Loucy (cell line): ENCODE results near the gene TMEM106A.

ENCODE experiments used
- H2AFZ ChIP-seq: fragments of 200-600 bp; sonication (generic); 2 replicates; pipeline ENCODE4 v1.6.0; 2016; ENCODE audit warnings: antibody characterized with exemption, mild to moderate bottlenecking, low read length, moderate library complexity
- H3F3A ChIP-seq: fragments of 200-600 bp; 2 replicates; pipeline ENCODE4 v1.6.0; 2016; ENCODE audit warnings: antibody characterized with exemption, low read depth, mild to moderate bottlenecking
- H3K27me3 ChIP-seq: fragments of 200-600 bp; sonication (generic); 2 replicates; pipeline ENCODE4 v1.6.1; 2014; ENCODE audit warnings: low read length, mild to moderate bottlenecking; ENCODE audit not compliant: insufficient read depth, poor library complexity, severe bottlenecking
- H3K36me3 ChIP-seq: fragments of 200-600 bp; sonication (generic); 2 replicates; pipeline ENCODE4 v1.6.1; 2016; ENCODE audit warnings: low read length; ENCODE audit not compliant: insufficient read depth
- H3K4me1 ChIP-seq: fragments of 200-600 bp; sonication (generic); 2 replicates; pipeline ENCODE4 v1.5.1; 2014; ENCODE audit warnings: low read length, mild to moderate bottlenecking; ENCODE audit not compliant: insufficient read depth, poor library complexity, severe bottlenecking
- H3K4me2 ChIP-seq: fragments of 200-600 bp; sonication (generic); 2 replicates; pipeline ENCODE4 v1.6.0; 2014; ENCODE audit warnings: antibody characterized with exemption, low read length, low read depth, mild to moderate bottlenecking; ENCODE audit not compliant: poor library complexity, severe bottlenecking
- H3K4me3 ChIP-seq: fragments of 200-600 bp; sonication (generic); 2 replicates; pipeline ENCODE4 v1.5.1; 2014; ENCODE audit warnings: low read length, mild to moderate bottlenecking, mixed read lengths; ENCODE audit not compliant: poor library complexity, severe bottlenecking
- H3K79me2 ChIP-seq: fragments of 200-600 bp; sonication (generic); 2 replicates; pipeline ENCODE4 v1.6.1; 2014; ENCODE audit warnings: low read length; ENCODE audit not compliant: insufficient read depth
- H3K9ac ChIP-seq: fragments of 200-600 bp; sonication (generic); 2 replicates; pipeline ENCODE4 v1.6.0; 2014; ENCODE audit warnings: mild to moderate bottlenecking, low read depth, low read length, moderate library complexity; ENCODE audit not compliant: poor library complexity, severe bottlenecking
- H3K9me2 ChIP-seq: fragments of 200-600 bp; sonication (generic); replicated peaks from 2 replicates; pipeline ENCODE4 v1.6.1; 2016; ENCODE audit warnings: low read depth, low read length, mixed read lengths
- H3K9me3 ChIP-seq: fragments of 200-600 bp; sonication (generic); 2 replicates; pipeline ENCODE4 v1.6.1; 2014; ENCODE audit warnings: mild to moderate bottlenecking, antibody characterized with exemption, low read length, low read depth; ENCODE audit not compliant: insufficient read depth
- H4K20me1 ChIP-seq: fragments of 200-600 bp; sonication (generic); 2 replicates; pipeline ENCODE4 v1.6.0; 2014; ENCODE audit warnings: antibody characterized with exemption, low read length, mild to moderate bottlenecking; ENCODE audit not compliant: insufficient read depth, poor library complexity, severe bottlenecking
- EZH2phosphoT487 ChIP-seq: fragments of 200-600 bp; IDR thresholded peaks from 2 replicates; pipeline ENCODE4 v1.6.1; 2018; ENCODE audit warnings: antibody characterized with exemption, mild to moderate bottlenecking, moderate library complexity, borderline replicate concordance
- TF ChIP-seq, protein P1 (sequence below): fragments of 200-600 bp; sonication (generic); conservative IDR thresholded peaks from 2 replicates; pipeline ENCODE4 v1.5.1; 2014; ENCODE audit warnings: mild to moderate bottlenecking, antibody characterized with exemption, low read length

TMEM106A gene

DNA sequence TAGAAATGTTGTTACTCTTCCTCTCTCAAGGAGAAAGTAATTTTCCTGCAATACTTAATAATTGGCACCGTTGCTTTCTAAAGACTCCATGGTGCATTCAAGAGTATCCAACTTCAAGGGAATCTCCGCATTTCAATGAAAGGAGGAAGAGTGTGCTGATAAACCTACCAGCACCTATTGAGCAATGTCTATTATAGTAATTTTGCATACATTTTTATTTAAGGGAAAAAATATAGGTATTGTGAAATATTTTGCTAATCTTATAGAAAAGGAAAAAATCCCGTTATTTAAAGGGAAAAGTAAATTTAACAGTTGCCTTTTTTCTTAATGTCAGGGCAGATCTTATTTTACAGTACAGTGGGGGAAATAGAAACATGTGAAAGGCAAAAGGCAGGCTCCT is 1.1 kb upstream of the TMEM106A start:
- TF ChIP-seq EZH2phosphoT487: no peak
- TF ChIP-seq, protein P1, sequence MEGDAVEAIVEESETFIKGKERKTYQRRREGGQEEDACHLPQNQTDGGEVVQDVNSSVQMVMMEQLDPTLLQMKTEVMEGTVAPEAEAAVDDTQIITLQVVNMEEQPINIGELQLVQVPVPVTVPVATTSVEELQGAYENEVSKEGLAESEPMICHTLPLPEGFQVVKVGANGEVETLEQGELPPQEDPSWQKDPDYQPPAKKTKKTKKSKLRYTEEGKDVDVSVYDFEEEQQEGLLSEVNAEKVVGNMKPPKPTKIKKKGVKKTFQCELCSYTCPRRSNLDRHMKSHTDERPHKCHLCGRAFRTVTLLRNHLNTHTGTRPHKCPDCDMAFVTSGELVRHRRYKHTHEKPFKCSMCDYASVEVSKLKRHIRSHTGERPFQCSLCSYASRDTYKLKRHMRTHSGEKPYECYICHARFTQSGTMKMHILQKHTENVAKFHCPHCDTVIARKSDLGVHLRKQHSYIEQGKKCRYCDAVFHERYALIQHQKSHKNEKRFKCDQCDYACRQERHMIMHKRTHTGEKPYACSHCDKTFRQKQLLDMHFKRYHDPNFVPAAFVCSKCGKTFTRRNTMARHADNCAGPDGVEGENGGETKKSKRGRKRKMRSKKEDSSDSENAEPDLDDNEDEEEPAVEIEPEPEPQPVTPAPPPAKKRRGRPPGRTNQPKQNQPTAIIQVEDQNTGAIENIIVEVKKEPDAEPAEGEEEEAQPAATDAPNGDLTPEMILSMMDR: no peak
- H3K79me2 ChIP-seq: peaks cover 16% of the 10 kb centered on the region; the same call in 1 of the 2 replicates
- H3K36me3 ChIP-seq: no peaks in the 10 kb centered on the region; the same call in 1 of the 2 replicates
- H3K4me3 ChIP-seq: peak overlapping the region; percentile 86
- peak overlapping the region; percentile 88; the same call in 1 of the 2 replicates for H2AFZ ChIP-seq
- H3K9me2 ChIP-seq: no peaks in the 10 kb centered on the region
- H4K20me1 ChIP-seq: peaks cover 4% of the 10 kb centered on the region
- H3F3A ChIP-seq: no peaks in the 10 kb centered on the region
- peaks cover 35% of the 10 kb centered on the region for H3K4me1 ChIP-seq
- H3K9ac ChIP-seq: peak overlapping the region; percentile 87
- H3K27me3 ChIP-seq: no peaks in the 10 kb centered on the region
- no peaks in the 10 kb centered on the region for H3K9me3 ChIP-seq
- peak overlapping the region; percentile 90 for H3K4me2 ChIP-seq

DNA sequence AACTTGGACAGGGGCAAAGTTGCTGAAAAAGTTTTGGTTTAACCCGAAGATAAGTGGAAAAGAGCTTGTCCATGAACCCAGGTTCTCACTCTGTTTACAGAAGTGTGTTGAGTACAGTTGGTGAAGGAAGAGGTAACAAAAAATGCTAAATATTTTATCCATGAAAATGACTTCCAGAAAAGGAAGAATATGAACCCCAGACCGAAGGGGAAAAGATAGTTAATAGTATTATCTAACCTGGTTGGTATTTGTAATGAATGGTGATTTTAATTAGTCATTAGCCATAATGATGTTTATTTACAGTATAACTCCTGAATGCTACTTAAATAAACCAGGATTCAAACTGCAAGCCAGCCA is 574 bp upstream of the TMEM106A start:
- Histone ChIP-seq H3K4me3 (peak overlapping the region; percentile 86), H3K4me1 (peaks cover 35% of the 10 kb centered on the region), H3K36me3 (no peaks in the 10 kb centered on the region; the same call in 1 of the 2 replicates), H3K9me3 (no peaks in the 10 kb centered on the region), H3K27me3 (no peaks in the 10 kb centered on the region), H3K9me2 (no peaks in the 10 kb centered on the region), H3K79me2 (peaks cover 16% of the 10 kb centered on the region; the same call in 1 of the 2 replicates), H3F3A (no peaks in the 10 kb centered on the region), H2AFZ (peak overlapping the region; percentile 88), H3K9ac (peak overlapping the region; percentile 87), H3K4me2 (peak overlapping the region; percentile 90), H4K20me1 (peaks cover 4% of the 10 kb centered on the region)
- TF ChIP-seq, protein P1: no peak
- no peak for TF ChIP-seq EZH2phosphoT487

DNA sequence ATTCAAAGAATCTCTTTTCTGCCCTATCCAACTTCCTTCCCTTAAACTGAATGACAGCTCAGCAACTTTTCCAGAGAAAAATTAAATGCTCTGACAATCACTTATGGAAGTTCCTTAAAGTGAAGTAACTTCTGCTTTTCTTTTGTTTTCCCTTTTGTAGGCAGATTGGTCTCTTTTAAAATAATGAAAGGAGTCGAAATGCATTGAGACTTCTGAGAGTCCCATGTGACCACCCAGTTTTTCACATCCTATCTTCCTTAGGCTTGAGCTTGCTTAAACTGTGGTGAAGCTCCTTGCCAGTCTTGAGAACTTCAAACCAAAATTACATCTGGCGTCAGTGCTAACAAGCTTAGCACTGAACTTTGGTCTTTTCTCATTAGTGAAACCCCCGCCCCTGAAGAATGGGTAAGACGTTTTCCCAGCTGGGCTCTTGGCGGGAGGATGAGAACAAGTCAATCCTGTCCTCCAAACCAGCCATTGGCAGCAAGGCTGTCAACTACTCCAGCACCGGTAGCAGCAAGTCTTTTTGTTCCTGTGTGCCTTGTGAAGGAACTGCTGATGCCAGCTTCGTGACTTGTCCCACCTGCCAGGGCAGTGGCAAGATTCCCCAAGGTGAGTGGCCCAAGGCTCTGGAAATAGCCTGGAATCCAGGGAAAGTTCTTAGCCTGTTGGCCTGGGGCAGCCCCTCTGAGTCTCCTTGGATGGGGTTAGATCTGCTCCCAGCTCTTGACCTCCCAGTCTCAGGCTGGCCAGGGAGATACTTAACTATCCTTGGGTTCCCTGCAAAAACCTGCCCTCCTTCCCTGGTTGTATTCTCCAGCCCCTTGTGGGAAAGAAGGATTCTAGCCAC is 1.2 kb downstream of the TMEM106A start:
- Histone ChIP-seq H3K4me3 (peak overlapping the region; percentile 86), H3K9me3 (no peaks in the 10 kb centered on the region), H3K9ac (peak overlapping the region; percentile 87), H3K4me2 (peak overlapping the region; percentile 90), H4K20me1 (peaks cover 4% of the 10 kb centered on the region), H3K9me2 (no peaks in the 10 kb centered on the region), H3K79me2 (peaks cover 16% of the 10 kb centered on the region; the same call in 1 of the 2 replicates), H3K36me3 (no peaks in the 10 kb centered on the region; the same call in 1 of the 2 replicates), H2AFZ (peak overlapping the region; percentile 88; the same call in 1 of the 2 replicates), H3K4me1 (peaks cover 47% of the 10 kb centered on the region), H3K27me3 (no peaks in the 10 kb centered on the region), H3F3A (no peaks in the 10 kb centered on the region)
- no peak for TF ChIP-seq EZH2phosphoT487
- TF ChIP-seq, protein P1: no peak
